Measurements from ENCODE around the gene UMODL1.

GRCh38 chr21:42037516-42037915, 33.6 kb upstream of the UMODL1 start:
- no peak for TF ChIP-seq EZH2 (IDR thresholded peaks at IDR 0.05; ENCODE audit: low read depth)
- TF ChIP-seq CTCF (conservative IDR thresholded peaks at IDR 0.05): no peak
